WI38 (cell line): ENCODE measurements around the gene RNF166.

Source experiments
- H3K4me3 ChIP-seq: 2 replicates; pipeline ENCODE4 v1.5.1; 2011; ENCODE audit warnings: low read depth, mild to moderate bottlenecking, control low read depth, low read length
- CTCF ChIP-seq: IDR thresholded peaks from 2 replicates; pipeline ENCODE4 v1.5.1; 2012; ENCODE audit warnings: low read depth, mild to moderate bottlenecking, control low read depth, low read length

Gene RNF166

DNA sequence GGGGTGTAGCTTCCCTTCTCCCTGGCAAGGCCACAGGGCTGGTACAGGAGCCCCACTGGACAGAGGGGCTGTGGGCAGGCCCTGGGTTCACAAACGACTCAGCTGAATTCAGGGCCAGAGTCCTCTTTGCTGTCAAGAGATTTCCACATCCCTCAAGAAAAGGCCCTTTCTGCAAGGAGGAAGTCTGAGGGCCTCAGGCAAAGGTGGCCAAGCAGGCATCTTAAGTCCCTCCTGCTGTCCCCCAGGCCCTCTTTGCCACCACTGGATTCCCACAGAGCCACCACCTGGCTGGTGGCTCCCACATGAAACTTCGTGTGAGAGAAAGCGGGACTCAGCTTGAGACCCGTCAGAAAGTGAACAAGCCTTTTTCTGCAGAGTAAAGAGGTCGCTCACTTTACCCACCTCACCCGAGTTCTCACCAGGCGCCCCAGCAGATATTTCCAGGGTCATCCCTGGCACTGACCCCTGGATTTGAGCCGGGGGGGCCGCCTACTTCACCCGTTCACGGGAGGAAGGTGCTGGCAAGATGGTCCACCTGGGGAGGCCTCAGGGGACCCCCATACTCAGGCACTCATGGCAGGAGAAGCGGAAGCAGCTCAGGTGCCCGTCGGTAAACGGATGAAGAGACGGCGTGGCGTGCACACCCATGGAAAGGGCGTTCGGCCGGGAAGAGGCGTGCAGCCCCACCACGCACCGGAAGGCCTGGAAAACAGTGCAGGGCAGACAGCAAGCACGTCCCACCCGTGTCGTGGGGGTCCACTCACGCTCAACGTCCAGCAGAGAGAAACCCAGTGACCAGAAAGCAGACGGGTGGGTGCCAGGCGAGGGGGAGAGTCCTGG, 3.6 kb downstream of the RNF166 start:
- no peak for TF ChIP-seq CTCF
- no peak overlapping the region for H3K4me3 ChIP-seq

- TF ChIP-seq CTCF, result no peak
- H3K4me3 ChIP-seq, result no peak overlapping the region
Observed at GRCh38 chr16:88701581-88702370, 4.4 kb downstream of the RNF166 start.

- H3K4me3 ChIP-seq, result no peak overlapping the region
- TF ChIP-seq CTCF, result no peak
Observed at GRCh38 chr16:88700636-88701482, 5.3 kb downstream of the RNF166 start.

- H3K4me3 ChIP-seq, result no peak overlapping the region
- no peak for TF ChIP-seq CTCF
Observed at GRCh38 chr16:88700322-88700635, 5.9 kb downstream of the RNF166 start.

GRCh38 chr16:88699180-88699579, 7.0 kb downstream of the RNF166 start:
- TF ChIP-seq CTCF, result no peak
- no peak overlapping the region for H3K4me3 ChIP-seq

- TF ChIP-seq CTCF, result no peak
- no peak overlapping the region for H3K4me3 ChIP-seq
Observed at GRCh38 chr16:88698646-88699045, 7.6 kb downstream of the RNF166 start.
